KMS-11 (cell line): ENCODE results near the gene GIMAP4.

Experiments used
- H2AFZ ChIP-seq: fragments of 200-600 bp; sonication (generic); 2 replicates; pipeline ENCODE4 v1.6.1; 2016; ENCODE audit warnings: antibody characterized with exemption, mixed run types, low read depth
- H3K27ac ChIP-seq: fragments of 200-600 bp; sonication (generic); 2 replicates; pipeline ENCODE4 v1.6.1; 2016; ENCODE audit warnings: mild to moderate bottlenecking, mixed run types
- H3K27me3 ChIP-seq: fragments of 200-600 bp; sonication (generic); 2 replicates; pipeline ENCODE4 v1.6.1; 2017; ENCODE audit warnings: mild to moderate bottlenecking, low read depth, mixed run types, moderate library complexity; ENCODE audit not compliant: insufficient read depth
- H3K36me3 ChIP-seq: fragments of 200-600 bp; sonication (generic); 2 replicates; pipeline ENCODE4 v1.6.1; 2017; ENCODE audit warnings: mild to moderate bottlenecking, mixed run types; ENCODE audit not compliant: insufficient read depth
- H3K4me1 ChIP-seq: fragments of 200-600 bp; sonication (generic); 2 replicates; pipeline ENCODE4 v1.6.1; 2016; ENCODE audit warnings: mild to moderate bottlenecking, low read depth, mixed run types; ENCODE audit not compliant: poor library complexity, severe bottlenecking
- H3K4me2 ChIP-seq: fragments of 200-600 bp; sonication (generic); 2 replicates; pipeline ENCODE4 v1.7.0; 2016; ENCODE audit warnings: mild to moderate bottlenecking, mixed run types
- H3K4me3 ChIP-seq: fragments of 200-600 bp; sonication (generic); IDR thresholded peaks from 2 replicates; pipeline ENCODE4 v1.6.1; 2017; ENCODE audit warnings: low read depth, low read length, mixed read lengths; ENCODE audit not compliant: insufficient read depth
- H3K79me2 ChIP-seq: fragments of 200-600 bp; sonication (generic); 2 replicates; pipeline ENCODE4 v1.6.1; 2016; ENCODE audit warnings: low read depth, mixed run types; ENCODE audit not compliant: insufficient read depth
- H3K9ac ChIP-seq: fragments of 200-600 bp; sonication (generic); 2 replicates; pipeline ENCODE4 v1.6.1; 2016; ENCODE audit warnings: mild to moderate bottlenecking, mixed run types
- H4K20me1 ChIP-seq: fragments of 200-600 bp; sonication (generic); 2 replicates; pipeline ENCODE4 v1.6.1; 2016; ENCODE audit warnings: mild to moderate bottlenecking, mixed run types; ENCODE audit not compliant: insufficient read depth
- CTCF ChIP-seq: fragments of 200-600 bp; sonication (generic); conservative IDR thresholded peaks from 2 replicates; pipeline ENCODE4 v1.6.1; 2017; ENCODE audit warnings: low read depth, mild to moderate bottlenecking, antibody characterized with exemption, low read length, moderate library complexity, mixed read lengths

Gene GIMAP4

GRCh38 chr7:150531704-150532103, 35.5 kb upstream of the GIMAP4 start:
- Histone ChIP-seq H3K79me2 (no peaks in the 10 kb centered on the region), H4K20me1 (no peaks in the 10 kb centered on the region), H3K36me3 (no peaks in the 10 kb centered on the region), H3K4me3 (no peak overlapping the region), H3K27me3 (no peaks in the 10 kb centered on the region), H3K9ac (no peak overlapping the region), H3K27ac (no peak overlapping the region), H2AFZ (no peak overlapping the region), H3K4me1 (no peaks in the 10 kb centered on the region), H3K4me2 (no peak overlapping the region)
- no peak for TF ChIP-seq CTCF

- H2AFZ ChIP-seq = no peak overlapping the region
- H3K4me3 ChIP-seq = no peak overlapping the region
- TF ChIP-seq CTCF = no peak
- H3K79me2 ChIP-seq = no peaks in the 10 kb centered on the region
- no peak overlapping the region for H3K27ac ChIP-seq
- H3K4me1 ChIP-seq = no peaks in the 10 kb centered on the region
- H3K9ac ChIP-seq = no peak overlapping the region
- H4K20me1 ChIP-seq = no peaks in the 10 kb centered on the region
- H3K36me3 ChIP-seq = no peaks in the 10 kb centered on the region
- no peaks in the 10 kb centered on the region for H3K27me3 ChIP-seq
- no peak overlapping the region for H3K4me2 ChIP-seq
Measured at GRCh38 chr7:150538259-150538658, 28.9 kb upstream of the GIMAP4 start.

- Histone ChIP-seq H3K4me2 (no peak overlapping the region), H3K27ac (no peak overlapping the region), H3K4me3 (no peak overlapping the region), H3K4me1 (no peaks in the 10 kb centered on the region), H3K36me3 (no peaks in the 10 kb centered on the region), H4K20me1 (no peaks in the 10 kb centered on the region), H3K9ac (no peak overlapping the region), H3K27me3 (no peaks in the 10 kb centered on the region), H2AFZ (no peak overlapping the region), H3K79me2 (no peaks in the 10 kb centered on the region)
- no peak for TF ChIP-seq CTCF
Measured at GRCh38 chr7:150553163-150553562, 14.0 kb upstream of the GIMAP4 start.

- Histone ChIP-seq H4K20me1 (no peaks in the 10 kb centered on the region), H3K27me3 (no peaks in the 10 kb centered on the region), H3K4me1 (no peaks in the 10 kb centered on the region), H3K79me2 (no peaks in the 10 kb centered on the region), H3K27ac (no peak overlapping the region), H3K4me2 (no peak overlapping the region), H3K9ac (no peak overlapping the region), H3K4me3 (no peak overlapping the region), H3K36me3 (no peaks in the 10 kb centered on the region), H2AFZ (no peak overlapping the region)
- no peak for TF ChIP-seq CTCF
Measured at GRCh38 chr7:150556521-150557138, 10.6 kb upstream of the GIMAP4 start.
